ENCODE results near the gene TTC3. TPM values are rescaled to one million over a fixed set of nuclear protein-coding genes. Genes with fewer than 3 reads are reported as not detected.

Gene TTC3
- total RNA-seq, 1 donor from 2014 or later, result 255 TPM

DNA sequence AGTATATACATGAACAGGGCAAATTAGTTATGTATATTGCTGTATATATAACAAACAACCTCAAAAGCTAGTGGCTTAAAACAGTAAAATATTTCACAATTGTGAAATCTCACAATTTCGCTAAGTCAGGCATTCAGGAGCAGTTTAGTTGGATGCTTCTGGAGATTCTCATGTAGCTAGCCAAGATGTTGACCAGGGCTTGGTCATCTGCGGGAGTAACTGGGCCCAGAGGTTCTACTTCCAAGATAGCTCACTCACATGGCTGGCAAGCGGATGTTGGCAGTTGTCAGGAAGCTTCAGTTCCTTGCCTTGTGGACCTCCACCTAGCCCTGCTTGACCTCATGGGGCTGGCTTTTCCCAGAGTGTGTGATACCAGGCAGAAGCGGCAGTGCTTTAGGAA, 95.6 kb downstream of the TTC3 start:
- no peak overlapping the region for H3K27ac Mint-ChIP-seq
- no peak for DNase-seq (ENCODE audit: low spot score, unreplicated experiment)
- no peaks in the 10 kb centered on the region for H3K9me3 Mint-ChIP-seq (ENCODE audit: low read depth)
- peaks cover 34% of the 10 kb centered on the region for H3K36me3 Mint-ChIP-seq (ENCODE audit: insufficient read depth)
- no peak overlapping the region for H3K4me3 Mint-ChIP-seq (ENCODE audit: low read depth)
- TF ChIP-seq, protein P1, sequence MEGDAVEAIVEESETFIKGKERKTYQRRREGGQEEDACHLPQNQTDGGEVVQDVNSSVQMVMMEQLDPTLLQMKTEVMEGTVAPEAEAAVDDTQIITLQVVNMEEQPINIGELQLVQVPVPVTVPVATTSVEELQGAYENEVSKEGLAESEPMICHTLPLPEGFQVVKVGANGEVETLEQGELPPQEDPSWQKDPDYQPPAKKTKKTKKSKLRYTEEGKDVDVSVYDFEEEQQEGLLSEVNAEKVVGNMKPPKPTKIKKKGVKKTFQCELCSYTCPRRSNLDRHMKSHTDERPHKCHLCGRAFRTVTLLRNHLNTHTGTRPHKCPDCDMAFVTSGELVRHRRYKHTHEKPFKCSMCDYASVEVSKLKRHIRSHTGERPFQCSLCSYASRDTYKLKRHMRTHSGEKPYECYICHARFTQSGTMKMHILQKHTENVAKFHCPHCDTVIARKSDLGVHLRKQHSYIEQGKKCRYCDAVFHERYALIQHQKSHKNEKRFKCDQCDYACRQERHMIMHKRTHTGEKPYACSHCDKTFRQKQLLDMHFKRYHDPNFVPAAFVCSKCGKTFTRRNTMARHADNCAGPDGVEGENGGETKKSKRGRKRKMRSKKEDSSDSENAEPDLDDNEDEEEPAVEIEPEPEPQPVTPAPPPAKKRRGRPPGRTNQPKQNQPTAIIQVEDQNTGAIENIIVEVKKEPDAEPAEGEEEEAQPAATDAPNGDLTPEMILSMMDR (IDR thresholded peaks at IDR 0.05; ENCODE audit: unreplicated experiment), result no peak
- no peaks in the 10 kb centered on the region for H3K27me3 Mint-ChIP-seq
- peaks cover 3% of the 10 kb centered on the region for H3K4me1 Mint-ChIP-seq (ENCODE audit: low read depth)

DNA sequence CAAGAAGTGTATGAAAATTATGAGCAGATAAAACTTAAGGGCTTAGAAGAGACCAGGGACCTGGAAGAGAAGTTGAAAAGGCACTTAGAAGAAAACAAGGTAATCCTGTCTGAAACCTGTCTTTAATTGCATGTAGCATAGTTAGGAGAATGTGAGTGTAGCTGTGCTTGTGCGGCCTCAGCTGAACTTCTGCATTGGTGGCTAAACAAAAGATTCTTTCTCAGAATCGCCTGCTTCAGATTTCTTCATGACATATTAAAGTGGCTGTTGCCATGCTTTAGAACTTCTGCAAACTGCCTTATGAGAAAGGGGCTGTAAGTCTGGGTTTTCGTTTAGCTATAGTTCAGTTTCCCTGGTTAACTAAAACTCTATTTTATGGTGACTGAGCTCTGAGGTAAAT, 99.6 kb downstream of the TTC3 start:
- TF ChIP-seq, protein P1 (IDR thresholded peaks at IDR 0.05; ENCODE audit: unreplicated experiment), result no peak
- H3K4me3 Mint-ChIP-seq (ENCODE audit: low read depth), result no peak overlapping the region
- no peaks in the 10 kb centered on the region for H3K27me3 Mint-ChIP-seq
- H3K4me1 Mint-ChIP-seq (ENCODE audit: low read depth), result peaks cover 3% of the 10 kb centered on the region
- peaks cover 22% of the 10 kb centered on the region for H3K36me3 Mint-ChIP-seq (ENCODE audit: insufficient read depth)
- no peak for DNase-seq (ENCODE audit: low spot score, unreplicated experiment)
- H3K9me3 Mint-ChIP-seq (ENCODE audit: low read depth), result no peaks in the 10 kb centered on the region
- H3K27ac Mint-ChIP-seq, result peak overlapping the region; percentile 49

DNA sequence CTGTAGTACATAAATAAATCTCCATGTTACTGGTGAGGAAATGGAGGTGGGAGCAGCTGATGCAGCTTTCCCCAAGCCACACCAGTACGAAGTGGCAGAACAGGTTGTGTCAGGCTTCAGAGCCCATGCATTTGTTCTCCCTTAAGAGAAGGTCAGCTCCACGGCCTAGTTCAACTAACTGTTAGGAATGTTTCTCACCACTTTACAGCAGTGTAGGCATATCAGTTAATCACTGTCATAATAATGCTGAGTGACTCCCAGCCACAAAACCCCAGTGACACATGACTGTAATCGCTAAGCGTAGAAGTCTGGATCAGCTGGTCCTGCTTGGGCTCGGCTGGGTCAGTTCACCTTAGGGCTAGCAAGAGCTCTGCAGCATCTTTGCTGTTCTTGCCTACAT, 103.7 kb downstream of the TTC3 start:
- Mint-ChIP-seq H3K36me3 (ENCODE audit: insufficient read depth) (peaks cover 34% of the 10 kb centered on the region), H3K27me3 (no peaks in the 10 kb centered on the region), H3K27ac (peak overlapping the region; percentile 27), H3K4me1 (ENCODE audit: low read depth) (peaks cover 3% of the 10 kb centered on the region), H3K9me3 (ENCODE audit: low read depth) (peaks cover 4% of the 10 kb centered on the region), H3K4me3 (ENCODE audit: low read depth) (no peak overlapping the region)
- TF ChIP-seq, protein P1 (IDR thresholded peaks at IDR 0.05; ENCODE audit: unreplicated experiment), result no peak
- no peak for DNase-seq (ENCODE audit: low spot score, unreplicated experiment)

DNA sequence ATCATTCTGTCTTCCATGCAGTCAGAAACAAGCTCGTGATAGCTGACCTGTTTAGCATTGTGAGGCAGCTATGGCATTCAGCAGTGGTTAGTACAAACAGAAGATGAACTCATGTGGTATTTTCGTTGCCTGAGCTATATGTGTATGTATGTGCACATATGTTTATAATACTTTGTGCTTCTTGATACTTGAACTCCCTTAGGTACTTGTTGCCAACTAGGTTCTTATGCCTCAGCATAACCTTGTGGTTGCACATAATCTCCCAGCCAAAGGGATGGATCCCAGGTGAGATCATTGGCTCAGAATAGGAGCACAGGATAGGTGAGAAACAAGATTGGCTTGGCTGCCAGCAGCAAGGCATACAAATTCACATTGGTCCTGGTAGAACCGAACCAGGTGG, 108.0 kb downstream of the TTC3 start:
- H3K27ac Mint-ChIP-seq, result no peak overlapping the region
- H3K27me3 Mint-ChIP-seq, result no peaks in the 10 kb centered on the region
- no peak overlapping the region for H3K4me3 Mint-ChIP-seq (ENCODE audit: low read depth)
- H3K36me3 Mint-ChIP-seq (ENCODE audit: insufficient read depth), result peaks cover 31% of the 10 kb centered on the region
- no peak for DNase-seq (ENCODE audit: low spot score, unreplicated experiment)
- H3K9me3 Mint-ChIP-seq (ENCODE audit: low read depth), result peaks cover 4% of the 10 kb centered on the region
- TF ChIP-seq, protein P1 (IDR thresholded peaks at IDR 0.05; ENCODE audit: unreplicated experiment), result no peak
- H3K4me1 Mint-ChIP-seq (ENCODE audit: low read depth), result no peaks in the 10 kb centered on the region

DNA sequence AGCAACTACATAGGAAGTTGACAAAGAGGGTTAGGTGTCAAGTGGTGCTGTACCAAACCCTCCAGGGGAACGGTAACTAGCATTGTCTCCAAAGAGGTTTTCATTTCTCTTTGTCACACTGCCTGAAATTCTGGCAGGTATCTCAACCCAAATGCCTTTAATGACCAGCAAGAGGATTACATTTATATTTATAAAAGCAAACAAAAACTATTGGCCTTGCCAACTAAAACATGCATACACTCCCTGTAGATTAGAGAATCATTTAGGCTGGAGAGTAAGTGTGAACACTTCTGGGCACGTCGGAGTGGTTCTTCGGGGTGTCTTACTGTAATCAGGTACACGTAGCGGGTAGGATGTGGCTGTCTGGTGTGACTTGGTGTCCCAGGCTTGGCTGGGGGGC, 109.2 kb downstream of the TTC3 start:
- TF ChIP-seq, protein P1 (IDR thresholded peaks at IDR 0.05; ENCODE audit: unreplicated experiment), result no peak
- no peak for DNase-seq (ENCODE audit: low spot score, unreplicated experiment)
- Mint-ChIP-seq H3K36me3 (ENCODE audit: insufficient read depth) (peaks cover 33% of the 10 kb centered on the region), H3K27ac (no peak overlapping the region), H3K9me3 (ENCODE audit: low read depth) (peaks cover 4% of the 10 kb centered on the region), H3K4me3 (ENCODE audit: low read depth) (no peak overlapping the region), H3K27me3 (no peaks in the 10 kb centered on the region), H3K4me1 (ENCODE audit: low read depth) (no peaks in the 10 kb centered on the region)

All from progenitor cell of endocrine pancreas (in vitro differentiated cells).